ENCODE measurements around the gene ZNF426.

The ZNF426 gene

DNA sequence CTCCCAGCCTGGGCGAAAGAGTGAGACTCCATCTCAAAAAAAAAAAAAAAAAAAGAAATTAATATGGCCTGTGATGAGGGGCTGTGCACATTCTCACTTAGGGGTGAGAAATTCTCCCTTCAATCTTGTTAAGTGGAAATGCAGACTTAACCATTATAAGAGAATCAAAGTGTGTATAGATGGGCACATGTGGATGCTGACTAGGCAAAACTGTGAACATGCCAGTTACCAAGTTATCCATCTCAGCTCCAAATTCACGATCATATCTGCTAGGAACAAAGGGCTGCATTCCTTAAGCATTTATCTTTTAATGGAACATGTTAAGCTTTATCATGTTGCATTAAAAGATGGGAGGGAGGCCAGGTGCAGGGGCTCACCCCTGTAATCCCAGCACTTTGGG lies 44.3 kb downstream of the ZNF426 start:
- DNase-seq = no peak

DNA sequence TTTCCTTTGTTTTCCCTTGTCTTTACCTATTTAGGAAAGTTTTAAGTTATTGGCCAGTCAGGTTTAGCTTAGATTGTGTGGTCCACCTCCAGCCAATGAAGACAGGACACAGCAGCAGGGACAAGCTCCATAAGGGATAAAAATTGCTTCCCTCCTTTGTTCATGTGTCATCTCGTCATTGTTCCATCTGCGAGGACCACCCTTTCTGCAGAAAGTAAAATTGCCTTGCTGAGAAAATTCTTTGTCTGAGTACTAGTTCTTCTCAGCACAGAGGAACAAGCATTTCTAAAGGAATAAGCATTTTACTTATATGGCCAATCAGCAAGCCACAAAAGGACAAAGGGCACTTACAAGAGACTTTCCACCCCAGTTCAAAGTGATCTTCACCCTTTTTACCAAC lies 51.4 kb downstream of the ZNF426 start:
- no peak for DNase-seq

GRCh38 chr19:9485140-9485539 lies 53.3 kb downstream of the ZNF426 start:
- DNase-seq = no peak

- no peak for DNase-seq
Measured at GRCh38 chr19:9474975-9475374, 63.5 kb downstream of the ZNF426 start.
